Neuronal stem cell (in vitro differentiated cells): Measurements from ENCODE around the gene RNASE7.

Source experiments
- DNase-seq: peaks from one replicate; pipeline ENCODE4 v3.0.0-alpha.2; 2013; ENCODE audit warnings: low spot score
- H2AFZ ChIP-seq: one replicate; pipeline ENCODE4 v1.6.1; 2013; ENCODE audit warnings: mild to moderate bottlenecking, low read length, inconsistent platforms
- H2AK5ac ChIP-seq: 2 replicates; pipeline ENCODE4 v1.6.1; 2013; ENCODE audit warnings: low read depth, mild to moderate bottlenecking, inconsistent platforms, low read length, moderate library complexity, mixed read lengths
- H2BK120ac ChIP-seq: 2 replicates; pipeline ENCODE4 v1.6.1; 2013; ENCODE audit warnings: low read depth, mild to moderate bottlenecking, inconsistent platforms, low read length, moderate library complexity, mixed read lengths
- H2BK12ac ChIP-seq: one replicate; pipeline ENCODE4 v1.6.1; 2013; ENCODE audit warnings: low read length, inconsistent platforms
- H2BK15ac ChIP-seq: 2 replicates; pipeline ENCODE4 v1.6.1; 2013; ENCODE audit warnings: mild to moderate bottlenecking, low read length, inconsistent platforms, mixed read lengths
- H2BK5ac ChIP-seq: one replicate; pipeline ENCODE4 v1.6.1; 2013; ENCODE audit warnings: inconsistent platforms, mild to moderate bottlenecking, low read length, moderate library complexity
- H3K14ac ChIP-seq: one replicate; pipeline ENCODE4 v1.6.1; 2013; ENCODE audit warnings: low read length, inconsistent platforms
- H3K18ac ChIP-seq: 2 replicates; pipeline ENCODE4 v1.6.1; 2013; ENCODE audit warnings: low read length, inconsistent platforms
- H3K23ac ChIP-seq: 2 replicates; pipeline ENCODE4 v1.6.1; 2013; ENCODE audit warnings: low read depth, mild to moderate bottlenecking, mixed read lengths, low read length, inconsistent platforms; ENCODE audit not compliant: poor library complexity
- H3K27ac ChIP-seq: replicated peaks from 3 replicates; pipeline ENCODE4 v1.5.1; 2013; ENCODE audit warnings: low read length, inconsistent platforms
- H3K27me3 ChIP-seq, 3 experiments: 2 replicates each; pipeline ENCODE4 v1.6.1; 2013; ENCODE audit warnings: low read length in 3 of 3, mild to moderate bottlenecking in 2 of 3, inconsistent platforms in 1 of 3, low read depth in 1 of 3, mixed read lengths in 1 of 3, moderate library complexity in 1 of 3; ENCODE audit not compliant: control insufficient read depth in 3 of 3, insufficient read depth in 3 of 3
- H3K36me3 ChIP-seq, 2 donors: replicated peaks in 1 of 2; 2 replicates each; pipeline ENCODE4 v1.6.1; 2013; ENCODE audit warnings: low read length in 2 of 2; ENCODE audit not compliant: control insufficient read depth in 2 of 2, insufficient read depth in 2 of 2
- H3K4ac ChIP-seq: 2 replicates; pipeline ENCODE4 v1.6.1; 2013; ENCODE audit warnings: inconsistent platforms, mild to moderate bottlenecking, low read length, moderate library complexity
- H3K4me1 ChIP-seq, 2 donors: 1 replicate in 1 of 2; 2 replicates in 1 of 2; pipeline ENCODE4 v1.6.1; 2013; ENCODE audit warnings: low read length in 2 of 2, low read depth in 1 of 2; ENCODE audit not compliant: control insufficient read depth in 2 of 2, insufficient read depth in 1 of 2
- H3K4me2 ChIP-seq: one replicate; pipeline ENCODE4 v1.6.1; 2013; ENCODE audit warnings: mild to moderate bottlenecking, low read length, inconsistent platforms; ENCODE audit not compliant: insufficient read depth, poor library complexity, severe bottlenecking
- H3K4me3 ChIP-seq, 2 donors: 2 replicates each; pipeline ENCODE4 v1.5.1; 2013; ENCODE audit warnings: low read length in 2 of 2, mild to moderate bottlenecking in 2 of 2, inconsistent platforms in 1 of 2, moderate library complexity in 1 of 2
- H3K79me1 ChIP-seq: one replicate; pipeline ENCODE4 v1.6.1; 2013; ENCODE audit warnings: low read depth, mild to moderate bottlenecking, inconsistent platforms, low read length, moderate library complexity
- H3K9ac ChIP-seq: one replicate; pipeline ENCODE4 v1.6.1; 2013; ENCODE audit warnings: mild to moderate bottlenecking, low read depth, low read length, inconsistent platforms; ENCODE audit not compliant: poor library complexity
- H3K9me3 ChIP-seq, 2 donors: replicated peaks in 1 of 2; 2 replicates each; pipeline versions ENCODE3 to v1.6.1; 2013; ENCODE audit warnings: low read length in 2 of 2, mild to moderate bottlenecking in 2 of 2, inconsistent platforms in 1 of 2, low read depth in 1 of 2, mixed read lengths in 1 of 2, moderate library complexity in 1 of 2; ENCODE audit not compliant: control insufficient read depth in 2 of 2, insufficient read depth in 1 of 2
- H4K8ac ChIP-seq: one replicate; pipeline ENCODE4 v1.6.1; 2013; ENCODE audit warnings: low read depth, mild to moderate bottlenecking, inconsistent platforms, low read length, moderate library complexity
- H4K91ac ChIP-seq: one replicate; pipeline ENCODE4 v1.6.1; 2013; ENCODE audit warnings: low read length, low read depth, mild to moderate bottlenecking, inconsistent platforms; ENCODE audit not compliant: poor library complexity
- WGBS, 2 donors: extraction: QIAGEN DNeasy Blood & Tissue Kit; methylation state at CpG; one replicate each; pipeline ENCODE4 v1.1.7; 2013; ENCODE audit warnings: missing lambda C conversion rate in 2 of 2, mixed read lengths in 1 of 2; ENCODE audit not compliant: insufficient read length in 2 of 2, insufficient replicate concordance in 1 of 2; ENCODE audit errors: extremely low coverage in 2 of 2; 5-methylcytosine and 5-hydroxymethylcytosine counted together

The RNASE7 gene

GRCh38 chr14:21059842-21060613, 17.9 kb downstream of the RNASE7 start:
- Histone ChIP-seq H2AFZ (no peak overlapping the region), H3K23ac (no peak overlapping the region), H3K27ac (no peak overlapping the region), H3K9ac (no peak overlapping the region), H2BK5ac (no peak overlapping the region), H3K4me2 (no peak overlapping the region), H2BK15ac (no peak overlapping the region), H3K36me3 (no peaks in the 10 kb centered on the region), H3K18ac (no peak overlapping the region), H2BK120ac (no peak overlapping the region), H3K14ac (no peak overlapping the region), H3K4ac (no peak overlapping the region), H3K4me3 (no peak overlapping the region), H4K8ac (no peak overlapping the region), H2AK5ac (no peak overlapping the region), H3K27me3 (peaks cover 0 to 20% (median 0%) of the 10 kb centered on the region in 3 experiments), H3K9me3 (no peaks in the 10 kb centered on the region), H2BK12ac (no peak overlapping the region), H3K79me1 (no peaks in the 10 kb centered on the region), H4K91ac (no peak overlapping the region), H3K4me1 (peaks cover 4 to 9% of the 10 kb centered on the region in 2 donors)
- no CpG with 5 or more reads among the region's 8 CpGs for WGBS, 2 donors
- no peak for DNase-seq

GRCh38 chr14:21060614-21061346, 18.6 kb downstream of the RNASE7 start:
- Histone ChIP-seq H3K36me3 (no peaks in the 10 kb centered on the region), H2BK12ac (no peak overlapping the region), H2BK5ac (no peak overlapping the region), H3K4me3 (no peak overlapping the region), H3K9ac (no peak overlapping the region), H3K9me3 (no peaks in the 10 kb centered on the region), H2AK5ac (no peak overlapping the region), H3K79me1 (no peaks in the 10 kb centered on the region), H3K4me1 (peaks cover 4 to 9% of the 10 kb centered on the region in 2 donors), H2AFZ (no peak overlapping the region), H3K18ac (no peak overlapping the region), H4K91ac (no peak overlapping the region), H3K23ac (no peak overlapping the region), H3K4me2 (no peak overlapping the region), H2BK15ac (no peak overlapping the region), H3K27me3 (peaks cover 0 to 13% (median 0%) of the 10 kb centered on the region in 3 experiments), H3K14ac (no peak overlapping the region), H2BK120ac (no peak overlapping the region), H3K27ac (no peak overlapping the region), H3K4ac (no peak overlapping the region), H4K8ac (no peak overlapping the region)
- DNase-seq, result no peak
- no CpG with 5 or more reads among the region's 13 CpGs for WGBS, 2 donors

- Histone ChIP-seq H3K4me1 (peaks cover 4 to 9% of the 10 kb centered on the region in 2 donors), H3K9ac (no peak overlapping the region), H3K4me3 (no peak overlapping the region), H3K14ac (no peak overlapping the region), H2BK5ac (no peak overlapping the region), H2BK15ac (no peak overlapping the region), H2AK5ac (no peak overlapping the region), H2BK120ac (no peak overlapping the region), H3K27ac (no peak overlapping the region), H3K18ac (no peak overlapping the region), H3K36me3 (no peaks in the 10 kb centered on the region), H3K27me3 (peaks cover 0 to 13% (median 0%) of the 10 kb centered on the region in 3 experiments), H3K4ac (no peak overlapping the region), H4K8ac (no peak overlapping the region), H2BK12ac (no peak overlapping the region), H2AFZ (no peak overlapping the region), H3K9me3 (no peaks in the 10 kb centered on the region), H3K79me1 (no peaks in the 10 kb centered on the region), H4K91ac (no peak overlapping the region), H3K4me2 (no peak overlapping the region), H3K23ac (no peak overlapping the region)
- no peak for DNase-seq
- WGBS, 2 donors, result no CpG with 5 or more reads among the region's 3 CpGs
Measured at GRCh38 chr14:21061347-21061668, 19.1 kb downstream of the RNASE7 start.

DNA sequence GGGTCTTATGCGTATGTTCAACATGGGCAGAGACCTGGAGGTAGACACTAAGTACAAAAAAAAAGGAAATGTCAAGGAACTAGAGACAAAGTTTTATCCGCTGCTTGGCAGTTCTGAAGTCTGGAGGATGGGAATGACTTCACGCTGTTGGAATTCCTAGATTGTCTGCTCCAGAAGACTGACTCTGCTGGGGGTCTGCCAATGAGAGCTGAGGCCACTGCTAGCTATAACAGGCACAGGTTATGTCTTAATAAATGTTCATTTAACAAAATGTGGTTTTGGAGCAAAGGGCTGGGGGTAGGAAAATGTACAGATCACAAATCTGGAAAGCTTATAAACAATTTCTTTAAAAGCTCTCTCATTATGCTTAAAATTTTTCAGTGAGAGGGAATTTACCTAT, 21.3 kb downstream of the RNASE7 start:
- DNase-seq, result no peak

More for the DNA sequence above, 21.3 kb downstream of the RNASE7 start:
- H2BK12ac ChIP-seq, result no peak overlapping the region
- H2BK120ac ChIP-seq, result no peak overlapping the region
- H2BK15ac ChIP-seq, result no peak overlapping the region
- H3K36me3 ChIP-seq, result no peaks in the 10 kb centered on the region
- H3K14ac ChIP-seq, result no peak overlapping the region
- no peak overlapping the region for H3K23ac ChIP-seq
- H4K8ac ChIP-seq, result no peak overlapping the region
- no peak overlapping the region for H2BK5ac ChIP-seq
- H3K79me1 ChIP-seq, result no peaks in the 10 kb centered on the region
- no peaks in the 10 kb centered on the region for H3K9me3 ChIP-seq
- no peak overlapping the region for H3K4ac ChIP-seq
- no peak overlapping the region for H2AK5ac ChIP-seq
- no peak overlapping the region for H4K91ac ChIP-seq
- H3K9ac ChIP-seq, result no peak overlapping the region
- H2AFZ ChIP-seq, result no peak overlapping the region
- peaks cover 4 to 12% of the 10 kb centered on the region in 2 donors for H3K4me1 ChIP-seq
- H3K4me3 ChIP-seq, result no peak overlapping the region
- no peak overlapping the region for H3K27ac ChIP-seq
- no peaks in the 10 kb centered on the region for H3K27me3 ChIP-seq
- no peak overlapping the region for H3K4me2 ChIP-seq
- WGBS, 2 donors, result no CpG with 5 or more reads among the region's 3 CpGs
- H3K18ac ChIP-seq, result no peak overlapping the region
